ENCODE results near the gene AAK1.
"Not testable (repeated sequence)": the region's sequence is repeated elsewhere in the genome, so short reads cannot be mapped to it uniquely, and the experiment has no call there.

The AAK1 gene

DNA sequence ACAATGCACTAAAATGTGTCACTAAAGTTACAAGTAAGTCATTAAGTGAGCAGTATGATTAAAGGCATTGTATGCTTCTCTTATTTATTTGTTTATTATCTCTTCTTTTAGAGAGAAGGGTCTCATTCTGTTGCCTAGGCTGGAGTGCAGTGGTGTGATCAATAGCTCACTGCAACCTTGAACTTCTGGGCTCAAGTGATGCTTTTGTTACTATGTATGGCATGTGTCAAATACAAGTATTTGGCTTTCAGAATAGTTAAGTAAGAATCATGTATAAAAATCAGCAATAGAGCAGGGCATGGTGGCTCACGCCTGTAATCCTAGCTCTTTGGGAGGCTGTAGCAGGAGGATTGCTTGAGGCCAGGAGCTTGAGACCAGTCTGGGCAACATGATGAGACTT, 15.8 kb upstream of the AAK1 start:
- DNase-seq, result no peak

DNA sequence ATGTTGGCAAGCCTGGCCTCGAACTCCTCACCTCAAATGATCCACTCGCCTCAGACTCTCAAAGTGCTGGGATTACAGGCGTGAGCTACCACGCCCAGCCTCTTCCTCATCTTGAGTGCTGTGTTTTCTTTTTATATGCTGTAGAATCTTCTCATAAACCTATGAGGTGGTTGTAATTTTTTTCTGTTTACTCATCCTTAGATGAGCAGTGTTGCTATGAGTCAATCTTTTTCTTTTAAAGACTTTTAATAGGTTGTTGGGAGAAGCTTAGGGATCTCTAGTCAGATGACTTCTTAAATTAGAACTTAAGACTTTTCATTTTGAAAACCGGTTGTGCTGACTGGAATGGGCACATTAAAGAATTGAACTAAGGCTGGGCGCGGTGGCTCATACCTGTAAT, 8.7 kb upstream of the AAK1 start:
- DNase-seq, result no peak

DNA sequence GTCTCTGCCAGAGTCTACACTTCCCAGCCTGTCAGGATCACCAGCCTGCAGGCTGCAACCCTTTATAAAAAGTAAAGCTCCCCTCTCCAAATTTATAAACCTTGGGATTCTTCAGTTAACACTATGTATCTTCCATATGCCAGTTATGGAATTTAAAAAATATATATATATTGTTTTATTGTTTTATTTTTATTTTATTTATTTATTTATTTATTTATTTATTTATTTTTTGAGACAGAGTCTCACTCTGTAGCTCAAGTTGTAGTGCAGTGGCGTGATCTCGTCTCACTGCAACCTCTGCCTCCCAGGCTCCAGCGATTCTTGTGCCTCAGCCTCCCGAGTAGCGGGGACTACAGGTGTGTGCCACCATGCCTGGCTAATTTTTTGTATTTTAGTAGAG, 3.7 kb upstream of the AAK1 start:
- DNase-seq, result not testable (repeated sequence)

DNA sequence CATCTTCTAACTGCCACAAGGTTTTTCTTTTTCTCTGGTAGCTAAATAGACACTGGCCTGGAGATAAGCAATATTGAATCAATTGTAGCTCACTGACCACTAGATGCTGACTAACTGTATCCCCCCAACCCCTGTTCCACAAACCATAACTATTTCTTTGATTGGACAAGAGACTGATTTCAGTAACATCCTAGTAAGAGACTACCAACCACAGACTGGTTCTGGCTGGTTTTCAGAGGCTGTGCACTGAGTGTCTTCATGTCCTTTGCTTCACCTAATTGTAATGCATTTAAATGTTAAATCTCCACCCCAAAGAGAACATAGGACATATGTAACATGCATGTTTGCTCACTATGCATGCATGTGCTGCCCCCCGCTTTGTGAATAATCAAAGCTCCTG, 3.2 kb upstream of the AAK1 start:
- no peak for DNase-seq

DNA sequence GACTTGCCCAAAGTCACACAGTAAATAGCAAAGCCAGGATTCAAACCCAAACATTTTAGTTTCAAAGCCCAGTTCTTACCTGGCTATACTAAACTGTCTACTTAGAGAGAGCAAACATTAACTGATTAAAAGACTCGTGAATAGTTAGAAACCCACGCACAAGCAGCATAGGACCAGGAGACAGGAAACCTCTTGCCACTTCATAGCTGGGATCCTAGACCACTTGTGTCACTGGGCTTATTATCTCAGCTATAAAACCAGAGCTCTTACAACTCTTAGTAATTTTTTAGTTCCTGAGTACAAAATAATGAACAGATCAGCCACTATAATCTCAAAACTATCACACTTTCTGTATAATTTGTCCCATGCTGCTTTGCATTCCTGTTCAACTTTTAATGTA, 2.4 kb upstream of the AAK1 start:
- DNase-seq, result no peak

DNA sequence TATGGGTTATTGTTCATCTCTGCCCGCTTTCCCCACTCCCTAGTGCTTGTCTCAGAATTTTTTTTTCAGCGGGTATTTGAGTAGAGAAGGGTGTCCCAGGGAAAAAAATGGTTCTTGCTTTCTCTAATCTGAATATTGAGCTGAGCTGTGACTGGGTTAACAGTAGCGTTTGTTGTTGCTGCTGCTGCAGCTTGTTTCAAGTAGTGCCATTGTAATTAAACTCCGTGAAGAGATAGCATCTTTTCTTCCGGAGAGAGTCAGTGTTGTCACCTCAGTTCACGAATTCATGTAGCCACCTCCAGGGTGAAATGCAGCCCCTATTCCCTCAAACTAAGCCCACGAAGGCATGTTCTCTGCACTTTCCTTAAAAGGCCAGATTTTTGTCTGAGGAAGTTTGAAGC, 1.5 kb upstream of the AAK1 start:
- no peak for DNase-seq

DNA sequence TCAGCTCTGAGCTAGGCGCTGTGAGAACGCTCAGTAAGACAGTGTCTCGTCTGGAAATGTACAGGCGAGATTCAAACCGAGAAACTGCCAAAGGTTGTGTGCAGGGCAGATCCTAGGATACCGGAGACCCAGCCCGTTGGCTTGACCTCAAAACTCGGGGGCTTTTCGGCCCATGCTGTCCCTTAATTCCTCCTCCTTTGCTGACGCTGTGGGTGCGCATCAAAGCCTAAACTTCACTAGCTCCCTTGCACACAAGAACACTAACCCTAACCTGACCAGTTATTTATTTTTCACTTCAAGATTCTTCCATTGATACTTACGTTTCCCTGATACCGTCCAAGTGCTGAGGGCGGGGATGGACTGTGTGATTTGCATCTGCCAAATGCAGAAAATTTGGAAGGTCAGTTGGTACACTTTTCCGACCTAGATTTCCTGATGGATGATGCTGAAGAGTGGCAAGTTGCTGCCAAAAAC, 1.0 kb upstream of the AAK1 start:
- DNase-seq, result no peak

DNA sequence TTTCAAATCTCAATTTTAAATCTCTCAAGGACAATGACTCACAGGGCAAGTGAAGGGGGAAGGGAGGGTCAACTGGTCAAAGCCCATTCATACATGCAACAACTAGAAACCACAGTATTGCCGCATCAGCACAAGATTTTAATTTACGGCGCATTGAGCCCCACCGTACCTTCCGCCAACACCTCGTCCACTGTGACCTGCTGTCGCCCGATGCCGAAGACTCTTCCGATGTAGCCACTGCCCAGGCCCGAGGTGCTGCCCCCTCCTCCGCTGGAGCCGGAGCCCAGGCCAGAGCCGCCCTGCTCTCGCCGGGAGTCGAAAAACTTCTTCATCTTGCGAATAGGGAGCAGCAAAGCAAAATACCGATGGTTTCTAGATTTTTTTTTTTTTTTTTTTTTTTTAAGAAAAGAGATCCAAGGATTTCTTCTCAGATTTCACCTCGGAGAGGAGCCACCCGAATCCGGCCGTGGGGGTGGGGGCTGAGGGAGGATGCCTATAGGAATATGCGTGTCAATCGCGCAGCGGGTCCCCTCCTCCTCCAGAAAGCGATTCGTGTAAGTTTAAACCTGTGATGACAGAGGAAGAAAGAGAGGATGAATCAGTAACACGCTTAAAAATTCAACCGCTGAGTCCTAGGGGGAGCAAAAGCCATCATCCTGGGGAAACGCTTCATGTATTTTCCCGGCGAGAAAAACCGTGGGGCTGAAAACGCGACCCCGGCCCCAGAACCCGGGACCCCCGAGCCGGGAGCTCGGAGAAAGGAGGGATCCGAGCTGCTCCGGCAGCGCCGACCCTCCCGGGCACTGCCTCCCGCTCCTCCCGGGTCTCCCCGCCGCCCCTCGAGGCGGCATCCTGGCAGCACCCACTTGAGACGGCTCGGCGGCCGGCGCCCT, 584 bp downstream of the AAK1 start:
- peak; percentile 85 for DNase-seq

DNA sequence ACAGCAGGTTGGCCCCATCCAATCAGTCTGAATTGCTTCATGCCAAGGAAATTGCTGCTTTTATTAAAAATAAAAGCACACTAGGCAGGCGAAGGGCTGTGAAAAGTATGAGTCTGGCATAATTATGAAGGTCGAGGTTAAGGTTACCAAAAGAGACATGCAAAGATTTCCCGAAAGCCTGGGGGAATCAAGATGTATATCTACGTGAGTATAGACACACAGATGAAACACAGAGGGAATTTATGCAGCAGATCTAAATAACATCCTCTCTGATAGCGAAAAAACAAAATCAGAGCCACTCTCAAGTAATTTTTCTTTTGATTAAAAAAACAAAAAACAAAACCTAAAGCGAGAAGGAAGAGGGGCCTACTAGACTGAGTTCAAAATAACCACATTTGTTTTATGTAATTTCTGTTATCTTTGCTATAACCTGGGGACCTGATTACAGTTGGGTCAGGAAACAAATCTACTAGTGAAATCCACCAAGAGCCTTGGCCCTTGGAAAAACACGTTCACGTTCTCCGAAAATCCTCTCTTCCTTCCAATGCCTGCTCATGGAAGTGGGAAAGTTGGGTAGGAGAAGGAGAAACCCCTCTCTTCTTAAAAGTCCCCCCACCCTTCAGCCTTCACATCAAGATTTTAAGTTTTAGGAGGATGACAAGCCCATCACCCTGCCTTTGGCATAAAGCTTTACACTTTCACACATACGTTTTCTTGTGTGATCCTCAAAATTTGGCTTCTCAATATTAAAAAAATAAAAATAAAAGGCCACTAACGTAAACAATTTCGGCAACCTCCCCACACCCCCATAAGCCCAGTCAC, 1.4 kb downstream of the AAK1 start:
- DNase-seq, result no peak

DNA sequence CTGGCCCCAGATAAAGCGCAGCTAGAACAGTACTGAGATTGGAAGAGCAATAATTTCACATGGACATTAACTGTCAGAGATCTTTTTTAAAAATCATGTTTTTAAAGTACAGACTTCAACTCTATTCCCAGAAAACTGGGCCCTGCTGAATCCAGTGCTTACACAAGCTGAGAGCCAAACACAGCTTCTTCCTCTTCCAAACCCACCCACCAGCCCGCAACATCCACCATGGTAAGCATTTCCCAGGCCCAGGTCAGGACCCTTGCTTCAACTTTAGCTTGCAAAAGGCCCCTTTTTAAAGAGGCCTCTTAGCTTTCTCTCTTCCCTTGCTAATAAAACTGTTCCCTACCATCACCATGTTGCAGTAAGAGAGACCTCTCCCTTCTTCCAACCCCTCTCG, 2.1 kb downstream of the AAK1 start:
- DNase-seq, result no peak

DNA sequence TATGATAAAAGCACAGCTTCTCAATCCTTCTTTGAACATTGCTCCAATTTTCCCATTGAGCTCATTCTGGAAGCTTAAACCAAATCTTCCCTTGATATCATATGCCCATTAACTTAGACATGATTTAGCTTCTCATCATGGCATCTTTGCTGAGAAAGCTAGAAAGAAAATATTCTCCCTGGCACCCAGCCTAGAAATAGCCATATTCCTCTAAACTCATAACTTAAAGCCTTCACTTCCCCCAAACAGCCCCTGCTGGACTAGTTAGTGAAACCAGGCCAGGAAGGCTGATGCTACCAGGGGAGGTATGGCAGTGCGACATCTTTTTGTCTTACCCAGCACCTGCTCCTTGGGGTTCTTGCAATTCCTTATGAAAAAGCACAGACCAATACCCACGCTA, 4.3 kb downstream of the AAK1 start:
- DNase-seq, result no peak

DNA sequence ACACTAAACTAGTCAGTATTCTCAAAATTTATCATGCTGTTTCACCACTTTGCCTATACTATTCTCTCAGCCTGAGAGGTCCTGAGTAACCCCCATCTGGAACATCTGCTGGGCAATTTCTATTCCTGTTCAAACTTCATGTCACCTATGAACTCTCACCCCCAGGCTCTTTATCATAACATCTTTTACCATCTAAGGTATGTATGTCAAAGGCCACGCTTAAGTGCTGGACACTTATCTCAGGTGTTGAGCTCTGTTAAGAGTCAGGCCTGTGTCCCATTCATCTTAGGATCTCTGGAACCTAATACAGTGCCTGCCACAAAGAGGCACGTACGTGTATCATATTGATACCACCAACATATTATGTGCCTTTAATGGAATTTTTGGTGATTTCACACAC, 4.9 kb downstream of the AAK1 start:
- DNase-seq, result no peak

DNA sequence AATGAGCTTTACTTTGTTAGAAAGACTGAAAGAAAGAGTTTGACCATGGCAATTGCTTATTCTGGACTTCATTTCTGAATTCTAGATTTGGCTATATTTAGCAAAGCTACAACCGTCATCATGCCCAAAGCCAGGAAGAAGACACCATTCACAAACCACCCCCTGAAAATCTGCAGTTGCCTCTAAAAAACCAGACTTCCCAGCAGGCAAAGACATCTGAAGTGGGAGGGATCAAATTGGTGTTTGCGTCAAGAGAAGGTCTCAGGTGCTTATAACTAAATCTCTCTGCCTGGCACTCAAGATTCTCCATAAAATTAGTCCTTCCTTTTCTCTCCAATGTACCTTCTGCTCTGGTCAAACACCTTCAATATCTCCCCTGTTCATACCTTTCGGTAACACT, 5.6 kb downstream of the AAK1 start:
- DNase-seq, result no peak

DNA sequence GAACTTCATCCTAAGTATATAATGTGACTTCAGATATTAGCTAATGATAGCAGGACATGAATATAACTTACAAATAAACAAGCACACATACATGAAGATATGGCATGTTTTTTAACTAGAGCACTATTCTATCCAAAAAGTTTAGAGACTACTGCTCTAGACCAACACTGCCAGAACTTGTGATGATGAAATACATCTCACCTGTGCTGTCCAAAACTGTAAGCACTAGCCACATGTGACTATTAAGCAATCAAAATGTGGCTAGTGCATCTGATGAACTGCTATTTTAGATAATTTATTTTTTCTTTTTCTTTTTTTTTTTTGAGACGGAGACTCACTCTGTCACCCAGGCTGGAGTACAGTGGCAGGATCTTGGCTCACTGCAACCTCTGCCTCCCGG, 7.1 kb downstream of the AAK1 start:
- no peak for DNase-seq

DNA sequence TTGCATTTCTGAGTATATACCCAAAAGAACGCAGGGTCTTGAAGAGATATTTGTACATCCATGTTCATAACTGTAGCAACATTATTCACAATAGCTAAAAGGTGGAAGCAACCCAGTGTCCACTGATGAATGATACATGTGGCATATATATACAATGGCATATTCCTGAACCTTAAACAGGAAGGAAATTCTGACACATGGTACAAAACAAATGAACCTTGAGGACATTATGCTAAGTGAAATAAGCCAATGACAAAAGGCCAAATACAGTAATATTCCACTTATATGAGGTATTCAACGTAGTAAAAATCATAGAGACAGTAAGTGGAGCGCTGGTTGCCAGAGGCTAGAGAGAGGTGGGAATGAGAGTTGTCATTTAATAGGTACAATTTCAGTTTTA, 8.1 kb downstream of the AAK1 start:
- no peak for DNase-seq

DNA sequence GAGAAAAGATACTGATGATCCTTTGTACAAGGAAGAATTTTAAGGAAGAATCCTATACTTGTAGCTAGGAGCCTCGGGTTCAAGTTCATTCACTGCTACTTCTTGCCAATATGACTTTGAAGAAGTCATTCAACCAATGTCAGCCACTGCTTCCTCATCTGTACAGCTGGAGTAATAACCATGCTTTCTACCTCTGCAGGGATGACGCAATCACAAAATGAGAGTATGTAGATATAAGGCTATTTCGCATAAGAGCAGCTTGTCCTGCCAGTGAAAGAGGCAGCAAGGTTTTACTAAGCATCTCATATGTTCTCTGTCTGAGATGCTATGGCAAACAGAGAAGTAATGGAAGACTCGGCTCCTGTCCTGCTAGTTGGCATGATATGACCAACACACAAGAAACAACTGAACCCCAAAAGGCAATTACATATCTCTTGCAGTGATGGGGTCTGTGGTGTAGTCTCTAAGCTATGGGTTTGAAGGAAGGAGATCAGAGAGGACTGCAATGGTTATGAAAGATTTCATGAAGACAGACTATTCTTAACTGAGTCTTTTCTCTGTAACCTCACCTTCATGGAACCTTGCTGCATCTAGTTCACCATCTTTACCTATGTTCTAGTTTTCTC, 9.2 kb downstream of the AAK1 start:
- DNase-seq, result no peak

DNA sequence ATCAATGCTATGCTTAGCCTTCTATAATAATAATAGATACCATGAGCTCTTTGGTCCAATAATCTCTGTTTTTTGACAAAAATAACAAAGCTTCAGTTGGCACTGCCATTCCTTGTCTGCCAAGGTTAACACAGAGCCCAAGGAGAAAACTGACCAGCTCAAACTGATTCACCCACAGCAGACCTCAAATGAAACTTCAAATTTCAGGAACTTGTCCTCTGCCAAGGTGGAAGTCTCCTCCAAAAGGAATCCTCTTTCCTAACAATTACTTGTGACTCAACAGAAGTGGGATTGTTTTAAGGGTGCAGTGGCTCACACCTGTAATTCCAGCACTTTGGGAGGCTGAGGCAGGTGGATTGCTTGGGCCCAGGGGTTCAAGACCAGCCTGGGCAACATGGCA, 12.1 kb downstream of the AAK1 start:
- DNase-seq, result no peak

DNA sequence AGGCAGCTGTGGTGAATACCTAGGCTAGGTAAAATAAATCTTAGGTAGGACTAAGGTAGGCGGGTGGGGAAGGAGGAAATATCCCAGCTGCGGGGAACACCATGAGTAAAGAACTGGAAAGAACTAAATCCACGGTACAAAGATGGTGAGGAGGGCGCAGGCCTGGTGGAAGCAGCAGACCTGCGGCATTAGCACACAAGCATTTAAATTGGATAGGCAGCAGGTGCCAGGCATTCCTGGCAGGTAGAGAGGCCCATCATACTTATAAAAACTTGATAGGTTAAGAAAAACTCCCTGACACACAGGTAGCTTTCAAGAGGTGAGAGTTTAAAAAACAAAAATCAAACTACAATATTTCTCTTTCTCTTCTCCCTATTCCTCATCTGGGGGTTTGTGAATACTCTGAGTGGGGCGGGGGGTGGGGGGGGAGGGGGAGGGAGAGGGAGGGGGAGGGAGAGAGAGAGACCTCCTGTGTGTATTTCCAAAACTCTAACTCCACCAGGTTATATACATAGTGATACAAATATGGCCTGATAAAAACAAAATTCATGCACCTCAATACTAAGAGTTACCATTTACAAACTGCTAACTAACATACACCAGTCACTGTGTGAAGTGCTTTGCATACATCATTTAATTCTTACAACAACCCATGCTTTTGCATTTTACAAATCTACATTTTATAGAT, 13.5 kb downstream of the AAK1 start:
- no peak for DNase-seq

DNA sequence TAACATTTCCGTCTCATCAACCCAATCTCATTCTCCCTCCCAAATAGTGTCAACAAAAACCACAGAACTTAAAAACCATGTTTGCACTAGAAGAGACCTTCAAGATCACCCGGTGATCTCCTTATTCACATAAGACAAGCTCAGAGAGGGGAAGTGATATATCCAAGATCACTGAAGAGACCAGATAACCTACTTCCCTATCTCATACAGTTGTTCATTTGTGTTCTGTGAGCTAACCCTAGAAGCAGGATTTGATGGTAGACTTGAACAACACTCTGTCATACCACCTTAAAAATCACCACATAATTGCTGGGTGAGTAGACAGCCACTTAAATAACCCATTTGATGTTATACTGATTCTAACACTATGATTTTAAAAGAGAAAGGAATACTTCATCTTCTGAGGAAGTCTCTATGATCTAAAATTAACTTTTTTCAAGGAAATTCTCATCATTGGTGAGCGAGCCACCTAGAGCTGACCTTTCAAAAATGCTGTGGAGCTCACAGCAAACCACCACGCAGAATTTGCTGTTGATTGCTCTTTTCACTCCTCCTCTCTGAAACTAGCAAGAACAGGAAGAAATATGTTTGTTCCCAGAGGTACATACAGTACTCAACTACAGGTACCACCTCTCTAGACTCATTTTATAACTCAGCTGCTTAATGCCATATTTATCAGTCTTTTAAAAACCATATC, 15.1 kb downstream of the AAK1 start:
- no peak for DNase-seq

DNA sequence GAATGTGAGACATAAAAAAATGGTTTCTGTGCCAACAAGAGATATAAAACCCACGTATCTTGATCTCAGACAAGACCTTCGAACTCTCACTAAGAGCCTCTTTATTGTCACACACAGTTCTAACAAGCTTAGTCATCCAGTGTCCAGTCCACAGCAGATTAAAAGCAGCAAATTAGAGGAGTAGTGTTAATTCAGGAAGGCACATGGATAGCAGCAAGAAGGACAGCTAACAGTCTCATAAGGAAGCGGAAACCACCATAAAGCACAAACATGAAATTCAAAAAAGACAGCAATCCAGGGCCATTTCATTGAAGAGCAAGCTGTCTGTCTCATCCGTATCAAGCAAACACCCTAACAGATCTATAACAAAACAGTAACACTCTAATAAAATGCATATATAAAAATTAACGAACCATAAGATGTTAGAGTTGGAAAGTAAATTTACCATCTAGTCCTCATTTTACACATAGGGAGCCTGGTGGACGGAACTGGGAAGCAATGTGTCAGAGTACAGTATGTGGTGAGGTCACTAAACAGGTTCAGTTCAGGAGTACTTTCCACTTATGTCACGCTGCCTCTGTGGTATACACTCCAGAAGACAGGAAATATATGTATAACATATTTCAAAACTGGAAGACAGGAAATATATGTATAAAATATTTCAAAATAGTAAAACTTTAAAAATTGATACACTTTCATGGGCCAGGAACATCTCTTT, 18.3 kb downstream of the AAK1 start:
- DNase-seq, result no peak

DNA sequence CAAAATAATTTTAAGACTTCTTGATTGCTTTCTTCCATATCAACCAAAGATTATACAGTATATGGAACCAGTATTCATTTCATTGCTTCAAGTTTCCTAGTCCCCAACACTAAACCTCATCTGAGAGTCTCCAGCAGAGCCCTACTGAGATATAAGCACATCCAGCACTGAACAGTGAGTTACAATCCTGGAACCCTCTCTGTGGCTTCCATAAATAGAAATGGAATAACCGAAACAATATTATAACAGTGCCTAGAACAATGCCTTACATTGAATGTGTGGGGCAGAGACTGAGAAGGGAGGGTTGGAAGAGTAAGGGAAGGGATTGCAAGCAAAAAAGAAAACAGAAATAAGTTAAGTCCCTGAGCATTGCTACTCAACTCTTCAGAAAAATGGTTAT, 18.9 kb downstream of the AAK1 start:
- no peak for DNase-seq

DNA sequence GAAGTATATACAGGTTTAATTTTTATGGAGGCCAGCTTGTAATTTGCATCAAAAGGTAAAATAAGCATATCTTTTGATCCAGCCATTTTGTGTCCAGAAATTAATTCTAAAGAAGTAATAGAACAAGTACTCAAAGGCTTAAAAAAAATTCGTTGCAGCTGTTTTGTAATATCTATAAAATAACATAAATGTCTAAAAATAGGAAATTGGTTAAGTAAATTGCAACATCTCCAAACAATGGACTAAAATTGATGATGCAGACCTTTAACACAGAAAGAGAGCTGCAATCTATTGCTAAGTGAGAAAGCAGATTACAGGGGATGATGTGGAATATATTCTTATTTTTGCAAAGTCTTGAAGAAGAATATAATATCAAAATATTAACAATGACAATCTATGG, 19.4 kb downstream of the AAK1 start:
- DNase-seq, result no peak
